Panc1 (cell line): ENCODE data around the gene RAB10. TPM values are rescaled to one million over a fixed set of nuclear protein-coding genes. Genes with fewer than 3 reads are reported as not detected.

Experiments used
- ATAC-seq: fragments of 200-7000 bp; cut with Tn5 transposase; 2 replicates; pipeline ENCODE4 v1.9.1; 2020; ENCODE audit warnings: mild to moderate bottlenecking, moderate library complexity
- BruUV-seq: library from RNA; stranded (reverse); fragments of 400-500 nt; replicated peaks from 2 replicates; lab custom pipeline; 2021; lab: Mats Ljungman, UMichigan
- CTCF ChIA-PET: fragments of 300-600 bp; sonication (Branson Sonifier 250); formaldehyde crosslinking; loops from one replicate; lab custom pipeline; 2022; ENCODE audit warnings: antibody characterized with exemption; lab: Charles Lee
- POLR2A ChIA-PET: fragments of 300-600 bp; sonication (Branson Sonifier 250); formaldehyde crosslinking; loops from one replicate; lab custom pipeline; 2022; ENCODE audit warnings: antibody characterized with exemption; lab: Charles Lee
- DNase-seq: peaks from one replicate; pipeline ENCODE4 v3.0.0-alpha.2; 2010; ENCODE audit warnings: low read depth, low spot score
- H3K27ac ChIP-seq: 2 replicates; pipeline ENCODE4 v1.5.1; 2011; ENCODE audit warnings: mild to moderate bottlenecking, low read length, inconsistent platforms
- H3K27me3 ChIP-seq: fragments of 200-500 bp; sonication (Bioruptor generic); 2 replicates; pipeline ENCODE4 v1.6.0; 2014; ENCODE audit warnings: low read length, inconsistent platforms; ENCODE audit not compliant: control insufficient read depth, insufficient read depth
- H3K36me3 ChIP-seq: fragments of 200-500 bp; sonication (Bioruptor generic); 2 replicates; pipeline ENCODE4 v1.5.1; 2014; ENCODE audit warnings: inconsistent platforms, mild to moderate bottlenecking, low read length, moderate library complexity; ENCODE audit not compliant: control insufficient read depth, insufficient read depth
- H3K4me1 ChIP-seq: 2 replicates; pipeline ENCODE4 v1.5.1; 2011; ENCODE audit warnings: inconsistent platforms, mild to moderate bottlenecking, low read length, moderate library complexity; ENCODE audit not compliant: control insufficient read depth, insufficient read depth
- H3K4me3 ChIP-seq, 2 experiments: 2 replicates each; pipeline ENCODE4 v1.5.1; 2011 to 2012; ENCODE audit warnings: low read depth in 2 of 2, low read length in 2 of 2, mild to moderate bottlenecking in 2 of 2, inconsistent platforms in 1 of 2, moderate library complexity in 1 of 2
- H3K9me3 ChIP-seq: fragments of 200-500 bp; sonication (Bioruptor generic); 2 replicates; pipeline ENCODE4 v1.5.1; 2014; ENCODE audit warnings: low read depth, mild to moderate bottlenecking, inconsistent platforms, low read length, moderate library complexity; ENCODE audit not compliant: control insufficient read depth, insufficient read depth
- CTCF ChIP-seq: fragments of 450-650 bp; IDR thresholded peaks from 2 replicates; pipeline ENCODE4 v1.5.1; 2017; ENCODE audit warnings: mild to moderate bottlenecking
- POLR2AphosphoS5 ChIP-seq: IDR thresholded peaks from 2 replicates; pipeline ENCODE4 v1.6.1; 2012; ENCODE audit warnings: mild to moderate bottlenecking, low read depth, low read length, moderate library complexity
- REST ChIP-seq, 2 experiments: IDR thresholded peaks; 2 replicates each; pipeline ENCODE4 v1.6.1; 2011 to 2012; ENCODE audit warnings: low read depth in 2 of 2, control low read depth in 1 of 2, low read length in 1 of 2, mild to moderate bottlenecking in 1 of 2, moderate library complexity in 1 of 2; ENCODE audit not compliant: insufficient read depth in 1 of 2
- SIN3A ChIP-seq: IDR thresholded peaks from 2 replicates; pipeline ENCODE4 v1.6.1; 2012; ENCODE audit warnings: low read depth, mild to moderate bottlenecking, low read length, moderate library complexity, borderline replicate concordance; ENCODE audit not compliant: insufficient read depth
- TCF7L2 ChIP-seq: IDR thresholded peaks from 2 replicates; pipeline ENCODE4 v1.6.1; 2011; ENCODE audit warnings: mild to moderate bottlenecking, low read depth, low read length, inconsistent platforms
- in situ Hi-C: cut with HindIII; loops from 2 replicates; pipeline ENCODE4 v1.10.0; 2016; ENCODE audit warnings: low sequenced_read_pairs, low pct_unique_long_range_greater_than_20kb
- intact Hi-C: fragments of 100-400 bp; cut with micrococcal nuclease; formaldehyde crosslinking; loops from one replicate; pipeline ENCODE4 v1.10.0; 2022; ENCODE audit not compliant: unreplicated experiment
- total RNA-seq: library from RNA; stranded (reverse); gene quantifications from one replicate; pipeline ENCODE4 v1.2.1, GENCODE V29; 2021; ENCODE audit not compliant: unreplicated experiment

Gene RAB10
- total RNA-seq, 1 experiment from 2014 or later, result 208 TPM

GRCh38 chr2:26043109-26043508 is 9.2 kb downstream of the RAB10 start:
- BruUV-seq, result no TSS peak
- ChIA-PET CTCF (no interaction called here), POLR2A (no interaction called here)
- no peak overlapping the region for H3K27ac ChIP-seq
- H3K4me3 ChIP-seq, result no peak overlapping the region
- H3K4me1 ChIP-seq, result peaks cover 5% of the 10 kb centered on the region
- no peaks in the 10 kb centered on the region for H3K9me3 ChIP-seq
- intact Hi-C loops (no loop called here), in situ Hi-C loops (no loop called here)
- ATAC-seq (no peak), DNase-seq (no peak)
- no peaks in the 10 kb centered on the region for H3K27me3 ChIP-seq
- TF ChIP-seq POLR2AphosphoS5 (no peak), TCF7L2 (no peak), REST (IDR thresholded peaks at IDR 0.05; ENCODE audit: insufficient read depth in 1 of 2, low read depth in 2 of 2, low read length in 1 of 2) (no peak), CTCF (no peak), SIN3A (no peak)
- H3K36me3 ChIP-seq, result no peaks in the 10 kb centered on the region

- DNase-seq (no peak), ATAC-seq (no peak)
- Histone ChIP-seq H3K27ac (peak overlapping the region; percentile 0; the same call in 1 of the 2 replicates), H3K4me1 (peaks cover 5% of the 10 kb centered on the region), H3K27me3 (no peaks in the 10 kb centered on the region), H3K4me3 (no peak overlapping the region), H3K9me3 (no peaks in the 10 kb centered on the region), H3K36me3 (no peaks in the 10 kb centered on the region)
- CTCF ChIA-PET, result no interaction called here
- TSS peak; percentile 17 for BruUV-seq
- in situ Hi-C loops (no loop called here), intact Hi-C loops (no loop called here)
- TF ChIP-seq POLR2AphosphoS5 (no peak), SIN3A (no peak), REST (IDR thresholded peaks at IDR 0.05; ENCODE audit: insufficient read depth in 1 of 2, low read depth in 2 of 2, low read length in 1 of 2) (no peak), CTCF (no peak), TCF7L2 (no peak)
- POLR2A ChIA-PET, result no interaction called here
Observed at GRCh38 chr2:26043862-26044696, 10.2 kb downstream of the RAB10 start.
